Hepatocyte (in vitro differentiated cells): Measurements from ENCODE around the gene HAO2. TPM values are rescaled to one million over a fixed set of nuclear protein-coding genes. Genes with fewer than 3 reads are reported as not detected.

ENCODE experiments used
- DNase-seq: peaks from one replicate; pipeline ENCODE4 v3.0.0-alpha.2; 2016; ENCODE audit warnings: low spot score
- H2AFZ ChIP-seq: fragments of 200-600 bp; sonication (generic); 2 replicates; pipeline ENCODE4 v1.6.0; 2016; ENCODE audit warnings: antibody characterized with exemption, mild to moderate bottlenecking
- H3K27ac ChIP-seq: fragments of 200-600 bp; sonication (generic); 2 replicates; pipeline ENCODE4 v1.5.1; 2016; ENCODE audit warnings: mild to moderate bottlenecking
- H3K27me3 ChIP-seq: fragments of 200-600 bp; sonication (generic); 2 replicates; pipeline ENCODE4 v1.6.1; 2016
- H3K36me3 ChIP-seq: fragments of 200-600 bp; sonication (generic); replicated peaks from 2 replicates; pipeline ENCODE4 v1.5.1; 2016; ENCODE audit warnings: low read depth; ENCODE audit not compliant: insufficient read depth
- H3K4me1 ChIP-seq: fragments of 200-600 bp; sonication (generic); 2 replicates; pipeline ENCODE4 v1.5.1; 2016; ENCODE audit warnings: mild to moderate bottlenecking, moderate library complexity; ENCODE audit not compliant: insufficient read depth
- H3K4me2 ChIP-seq: fragments of 200-600 bp; sonication (generic); 2 replicates; pipeline ENCODE4 v1.6.0; 2016
- H3K4me3 ChIP-seq: fragments of 200-600 bp; sonication (generic); 2 replicates; pipeline ENCODE4 v1.5.1; 2016; ENCODE audit warnings: mild to moderate bottlenecking
- H3K79me2 ChIP-seq: fragments of 200-600 bp; sonication (generic); 2 replicates; pipeline ENCODE4 v1.6.0; 2017; ENCODE audit warnings: mild to moderate bottlenecking
- H3K9me2 ChIP-seq: fragments of 200-600 bp; sonication (generic); replicated peaks from 2 replicates; pipeline ENCODE4 v1.6.0; 2017; ENCODE audit warnings: mild to moderate bottlenecking; ENCODE audit not compliant: insufficient read depth
- H3K9me3 ChIP-seq: fragments of 200-600 bp; sonication (generic); 2 replicates; pipeline ENCODE4 v1.5.1; 2016; ENCODE audit warnings: low read depth, mild to moderate bottlenecking
- H4K20me1 ChIP-seq: fragments of 200-600 bp; sonication (generic); 2 replicates; pipeline ENCODE4 v1.6.0; 2016; ENCODE audit warnings: mild to moderate bottlenecking; ENCODE audit not compliant: insufficient read depth, poor library complexity, severe bottlenecking
- EZH2 ChIP-seq: fragments of 200-600 bp; sonication (generic); IDR thresholded peaks from 2 replicates; pipeline ENCODE4 v1.6.1; 2016; ENCODE audit warnings: antibody characterized with exemption, mild to moderate bottlenecking, borderline replicate concordance
- EZH2phosphoT487 ChIP-seq: fragments of 200-600 bp; sonication (generic); IDR thresholded peaks from one replicate; pipeline ENCODE4 v1.6.1; 2018; ENCODE audit warnings: antibody characterized with exemption, mild to moderate bottlenecking, low read depth, moderate library complexity; ENCODE audit not compliant: unreplicated experiment, severe bottlenecking
- WGBS: methylation state at CpG from one replicate; pipeline ENCODE4 v1.1.6; 2016; ENCODE audit warnings: low lambda C conversion rate; ENCODE audit errors: missing lambda C conversion rate; 5-methylcytosine and 5-hydroxymethylcytosine counted together
- polyA plus RNA-seq: library from polyadenylated mRNA; unstranded; fragments of >200 nt; fragmentation: Nextera tagmentation; extraction: Ambion mirVana; gene quantifications from 2 replicates; pipeline ENCODE4 v1.2.1, GENCODE V29; 2016
- total RNA-seq: library from RNA; depleted of rRNA; stranded (reverse); fragments of >200 nt; gene quantifications from 2 replicates; pipeline ENCODE4 v1.2.3, GENCODE V29; 2014
- TF ChIP-seq, protein P1 (sequence below): fragments of 200-600 bp; sonication (generic); IDR thresholded peaks from 2 replicates; pipeline ENCODE4 v1.5.1; 2016; ENCODE audit warnings: antibody characterized with exemption, mild to moderate bottlenecking; ENCODE audit not compliant: poor library complexity

The HAO2 gene
- total and polyA plus RNA-seq, 2 experiments from 2014 or later: 14.2 to 16.6 TPM

DNA sequence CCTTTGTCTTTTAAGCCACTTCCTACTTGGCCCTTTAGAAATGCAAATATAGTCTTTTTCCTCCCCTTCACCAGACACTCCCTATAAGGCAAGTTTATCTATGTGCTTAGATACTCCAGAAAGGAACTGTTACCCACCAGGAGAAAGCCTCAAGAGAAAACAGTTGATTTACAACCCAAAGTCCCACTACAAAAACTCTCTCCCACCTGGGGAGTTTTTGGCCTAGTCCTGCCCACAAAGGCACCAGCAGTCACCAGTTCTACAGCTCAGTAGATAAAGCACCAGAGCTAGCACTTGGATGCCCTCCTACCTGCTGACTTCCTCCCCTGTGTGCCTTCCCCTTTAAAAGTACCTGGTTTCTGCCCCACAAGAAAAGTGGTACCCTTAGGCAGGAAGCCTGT, 27.7 kb upstream of the HAO2 start:
- TF ChIP-seq EZH2phosphoT487 (no peak), EZH2 (no peak)
- TF ChIP-seq, protein P1, sequence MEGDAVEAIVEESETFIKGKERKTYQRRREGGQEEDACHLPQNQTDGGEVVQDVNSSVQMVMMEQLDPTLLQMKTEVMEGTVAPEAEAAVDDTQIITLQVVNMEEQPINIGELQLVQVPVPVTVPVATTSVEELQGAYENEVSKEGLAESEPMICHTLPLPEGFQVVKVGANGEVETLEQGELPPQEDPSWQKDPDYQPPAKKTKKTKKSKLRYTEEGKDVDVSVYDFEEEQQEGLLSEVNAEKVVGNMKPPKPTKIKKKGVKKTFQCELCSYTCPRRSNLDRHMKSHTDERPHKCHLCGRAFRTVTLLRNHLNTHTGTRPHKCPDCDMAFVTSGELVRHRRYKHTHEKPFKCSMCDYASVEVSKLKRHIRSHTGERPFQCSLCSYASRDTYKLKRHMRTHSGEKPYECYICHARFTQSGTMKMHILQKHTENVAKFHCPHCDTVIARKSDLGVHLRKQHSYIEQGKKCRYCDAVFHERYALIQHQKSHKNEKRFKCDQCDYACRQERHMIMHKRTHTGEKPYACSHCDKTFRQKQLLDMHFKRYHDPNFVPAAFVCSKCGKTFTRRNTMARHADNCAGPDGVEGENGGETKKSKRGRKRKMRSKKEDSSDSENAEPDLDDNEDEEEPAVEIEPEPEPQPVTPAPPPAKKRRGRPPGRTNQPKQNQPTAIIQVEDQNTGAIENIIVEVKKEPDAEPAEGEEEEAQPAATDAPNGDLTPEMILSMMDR: no peak
- H3K79me2 ChIP-seq: no peaks in the 10 kb centered on the region
- H3K4me1 ChIP-seq: peaks cover 14% of the 10 kb centered on the region
- H3K27me3 ChIP-seq: no peaks in the 10 kb centered on the region
- no peaks in the 10 kb centered on the region for H3K36me3 ChIP-seq
- no peak overlapping the region for H2AFZ ChIP-seq
- H3K9me3 ChIP-seq: no peaks in the 10 kb centered on the region
- H3K9me2 ChIP-seq: no peaks in the 10 kb centered on the region
- no peak overlapping the region for H3K4me3 ChIP-seq
- no peaks in the 10 kb centered on the region for H4K20me1 ChIP-seq
- no peak overlapping the region for H3K4me2 ChIP-seq
- DNase-seq: no peak
- H3K27ac ChIP-seq: peak overlapping the region; percentile 91

DNA sequence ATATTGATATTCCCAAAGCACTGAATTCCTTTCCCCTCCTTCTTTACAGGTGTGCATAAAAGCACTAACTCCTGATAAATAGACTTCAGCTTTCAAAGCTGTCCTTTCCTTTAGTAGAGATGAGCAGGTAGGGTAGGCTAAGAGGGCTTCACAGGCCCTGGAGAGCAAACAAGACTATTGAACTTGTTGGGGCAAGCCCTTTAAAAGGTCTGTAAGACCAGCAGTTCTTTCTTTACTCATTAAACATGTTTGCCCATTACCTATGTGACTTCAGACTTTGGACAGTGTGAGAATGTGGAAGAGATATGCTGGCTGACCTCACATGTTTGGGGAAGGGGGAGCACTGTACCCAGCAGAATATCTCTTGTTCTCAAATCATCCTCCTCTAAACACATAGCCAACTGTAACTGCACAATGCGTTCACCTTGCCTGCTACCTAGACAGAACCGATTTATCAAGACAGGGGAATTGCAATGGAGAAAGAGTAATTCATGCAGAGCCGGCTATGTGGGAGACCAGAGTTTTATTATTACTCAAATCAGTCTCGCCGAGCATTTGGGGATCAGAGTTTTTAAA, 27.1 kb upstream of the HAO2 start:
- no peak overlapping the region for H3K4me2 ChIP-seq
- no peaks in the 10 kb centered on the region for H3K9me2 ChIP-seq
- peak overlapping the region; percentile 91 for H3K27ac ChIP-seq
- H3K9me3 ChIP-seq: no peaks in the 10 kb centered on the region
- DNase-seq: peak; percentile 34
- H3K79me2 ChIP-seq: no peaks in the 10 kb centered on the region
- H3K36me3 ChIP-seq: no peaks in the 10 kb centered on the region
- no peaks in the 10 kb centered on the region for H3K27me3 ChIP-seq
- H2AFZ ChIP-seq: no peak overlapping the region
- WGBS: 77% methylated on average over 5 of the region's 5 CpGs
- H3K4me1 ChIP-seq: peaks cover 14% of the 10 kb centered on the region
- TF ChIP-seq, protein P1: no peak
- no peak for TF ChIP-seq EZH2phosphoT487
- TF ChIP-seq EZH2: no peak
- H3K4me3 ChIP-seq: no peak overlapping the region
- no peaks in the 10 kb centered on the region for H4K20me1 ChIP-seq

DNA sequence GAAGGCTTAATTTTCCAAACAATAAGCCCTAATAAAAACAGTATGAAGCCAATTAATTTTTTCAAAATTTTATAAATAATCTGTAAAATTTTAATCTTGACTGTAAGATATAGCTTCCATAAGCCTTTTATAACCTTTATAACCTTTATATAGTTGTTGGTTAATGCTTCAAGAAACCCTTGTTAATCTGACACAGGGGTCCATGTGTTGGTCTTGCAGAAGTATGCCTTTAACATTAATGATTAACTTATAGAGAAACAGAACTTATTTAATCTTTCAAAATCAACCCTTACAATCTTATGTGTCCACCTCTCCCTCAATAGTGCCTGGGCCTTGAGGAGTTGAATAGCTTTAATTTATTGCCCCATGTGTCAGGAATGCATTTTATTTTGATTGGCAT, 23.2 kb upstream of the HAO2 start:
- Histone ChIP-seq H3K79me2 (no peaks in the 10 kb centered on the region), H3K4me1 (peaks cover 9% of the 10 kb centered on the region), H3K27me3 (no peaks in the 10 kb centered on the region), H2AFZ (no peak overlapping the region), H4K20me1 (no peaks in the 10 kb centered on the region), H3K27ac (no peak overlapping the region), H3K9me2 (no peaks in the 10 kb centered on the region), H3K4me3 (no peak overlapping the region), H3K4me2 (no peak overlapping the region), H3K36me3 (no peaks in the 10 kb centered on the region), H3K9me3 (no peaks in the 10 kb centered on the region)
- TF ChIP-seq, protein P1: no peak
- no peak for TF ChIP-seq EZH2
- no peak for TF ChIP-seq EZH2phosphoT487
- DNase-seq: no peak

DNA sequence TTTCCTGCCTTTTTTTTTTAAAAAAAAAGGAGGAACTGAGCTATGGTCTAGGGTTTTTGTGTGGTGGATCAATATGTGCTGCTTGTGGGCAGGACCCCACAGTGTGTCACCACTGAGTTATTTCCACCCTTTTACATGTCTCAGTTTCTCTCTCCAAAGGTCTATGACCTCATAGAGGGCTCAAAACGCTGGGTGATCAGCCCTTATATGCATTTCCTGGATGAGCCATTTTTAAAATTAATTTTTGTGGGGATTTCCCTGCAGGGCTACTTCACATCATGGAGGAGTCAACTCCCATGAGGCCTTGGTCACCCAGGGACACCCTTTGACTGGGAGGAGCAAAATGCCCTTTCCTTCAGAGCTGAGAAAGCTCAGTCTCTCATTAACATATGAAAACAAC, 20.7 kb upstream of the HAO2 start:
- WGBS: 84% methylated on average over 1 of the region's 1 CpG

More for the DNA sequence above, 20.7 kb upstream of the HAO2 start:
- Histone ChIP-seq H3K36me3 (no peaks in the 10 kb centered on the region), H4K20me1 (no peaks in the 10 kb centered on the region), H3K4me1 (no peaks in the 10 kb centered on the region), H3K9me3 (no peaks in the 10 kb centered on the region), H3K27me3 (no peaks in the 10 kb centered on the region), H3K4me3 (no peak overlapping the region), H3K9me2 (no peaks in the 10 kb centered on the region), H3K4me2 (no peak overlapping the region), H3K79me2 (no peaks in the 10 kb centered on the region), H3K27ac (no peak overlapping the region), H2AFZ (no peak overlapping the region)
- no peak for DNase-seq
- TF ChIP-seq, protein P1: no peak
